PC-3 (cell line): ENCODE data around the gene IQSEC3. TPM values are rescaled to one million over a fixed set of nuclear protein-coding genes. Genes with fewer than 3 reads are reported as not detected.

Source experiments
- ATAC-seq: fragments of 200-7000 bp; cut with Tn5 transposase; 2 replicates; pipeline ENCODE4 v1.9.1; 2020; ENCODE audit warnings: mild to moderate bottlenecking, moderate library complexity
- BruUV-seq: library from RNA; stranded (reverse); fragments of 400-500 nt; replicated peaks from 2 replicates; lab custom pipeline; 2021; lab: Mats Ljungman, UMichigan
- CTCF ChIA-PET: fragments of 300-600 bp; sonication (Branson Sonifier 250); formaldehyde crosslinking; loops from one replicate; lab custom pipeline; 2022; ENCODE audit warnings: antibody characterized with exemption; lab: Charles Lee
- POLR2A ChIA-PET: fragments of 300-600 bp; sonication (Branson Sonifier 250); formaldehyde crosslinking; loops from one replicate; lab custom pipeline; 2022; ENCODE audit warnings: antibody characterized with exemption; ENCODE audit not compliant: unreplicated experiment; lab: Charles Lee
- DNase-seq: peaks from one replicate; pipeline ENCODE4 v3.0.0-alpha.2; 2015
- H2AFZ ChIP-seq: fragments of 300-600 bp; sonication (generic); 2 replicates; pipeline ENCODE4 v1.6.0; 2016; ENCODE audit warnings: antibody characterized with exemption, low read length
- H3F3A ChIP-seq: fragments of 300-600 bp; sonication (generic); one replicate; pipeline ENCODE4 v1.6.0; 2017; ENCODE audit warnings: antibody characterized with exemption, low read length, control low read depth, mild to moderate bottlenecking; ENCODE audit not compliant: unreplicated experiment
- H3K27ac ChIP-seq: fragments of 300-600 bp; sonication (generic); 2 replicates; pipeline ENCODE4 v1.5.1; 2016; ENCODE audit warnings: mild to moderate bottlenecking, low read length
- H3K27me3 ChIP-seq: fragments of 300-600 bp; sonication (generic); 2 replicates; pipeline ENCODE4 v1.6.1; 2016; ENCODE audit warnings: low read length, mixed read lengths
- H3K36me3 ChIP-seq: fragments of 300-600 bp; sonication (generic); 2 replicates; pipeline ENCODE4 v1.6.1; 2016; ENCODE audit warnings: low read depth, mixed run types, low read length, mixed read lengths
- H3K4me1 ChIP-seq: fragments of 300-600 bp; sonication (generic); 2 replicates; pipeline ENCODE4 v1.5.1; 2016; ENCODE audit warnings: low read length; ENCODE audit not compliant: insufficient read depth
- H3K4me2 ChIP-seq: fragments of 300-600 bp; sonication (generic); 2 replicates; pipeline ENCODE4 v1.6.0; 2016; ENCODE audit warnings: low read length
- H3K4me3 ChIP-seq: fragments of 300-600 bp; sonication (generic); 2 replicates; pipeline ENCODE4 v1.5.1; 2016; ENCODE audit warnings: mild to moderate bottlenecking, low read length, mixed read lengths
- H3K79me2 ChIP-seq: fragments of 300-600 bp; sonication (generic); 2 replicates; pipeline ENCODE4 v1.6.1; 2017; ENCODE audit warnings: low read length, mixed read lengths
- H3K9ac ChIP-seq: fragments of 300-600 bp; sonication (generic); 2 replicates; pipeline ENCODE4 v1.6.0; 2016; ENCODE audit warnings: mild to moderate bottlenecking, low read length
- H3K9me2 ChIP-seq: fragments of 300-600 bp; sonication (generic); replicated peaks from 2 replicates; pipeline ENCODE4 v1.6.1; 2016; ENCODE audit warnings: mixed run types, low read length, mixed read lengths
- H3K9me3 ChIP-seq: fragments of 300-600 bp; sonication (generic); 2 replicates; pipeline ENCODE4 v1.6.1; 2016; ENCODE audit warnings: low read length, mixed read lengths
- H4K20me1 ChIP-seq: fragments of 300-600 bp; sonication (generic); 2 replicates; pipeline ENCODE4 v1.6.1; 2016; ENCODE audit warnings: low read length, mixed read lengths
- CTCF ChIP-seq: fragments of 300-600 bp; sonication (generic); conservative IDR thresholded peaks from 2 replicates; pipeline ENCODE4 v1.5.1; 2017; ENCODE audit warnings: antibody characterized with exemption, low read depth, mild to moderate bottlenecking, low read length
- EZH2 ChIP-seq: fragments of 300-600 bp; sonication (generic); IDR thresholded peaks from one replicate; pipeline ENCODE4 v1.6.1; 2017; ENCODE audit warnings: antibody characterized with exemption, mild to moderate bottlenecking, low read length; ENCODE audit not compliant: unreplicated experiment
- EZH2phosphoT487 ChIP-seq: fragments of 300-600 bp; sonication (generic); IDR thresholded peaks from 2 replicates; pipeline ENCODE4 v1.6.1; 2018; ENCODE audit warnings: mild to moderate bottlenecking, antibody characterized with exemption, low read length, borderline replicate concordance
- intact Hi-C: fragments of 100-400 bp; cut with micrococcal nuclease; formaldehyde crosslinking; loops from 2 replicates; pipeline ENCODE4 v1.9.0; 2023
- total RNA-seq: library from RNA; depleted of rRNA; stranded (reverse); fragments of >200 nt; gene quantifications from 2 replicates; pipeline ENCODE4 v1.2.3, GENCODE V29; 2014

The IQSEC3 gene
- total RNA-seq, 1 experiment from 2014 or later = 0.11 TPM

GRCh38 chr12:163406-163986, 96.9 kb downstream of the IQSEC3 start:
- no peaks in the 10 kb centered on the region for H3K4me1 ChIP-seq
- peaks cover 19% of the 10 kb centered on the region for H3K27me3 ChIP-seq
- ATAC-seq = no peak
- POLR2A ChIA-PET = no interaction called here
- H3K9me3 ChIP-seq = no peaks in the 10 kb centered on the region
- H3K79me2 ChIP-seq = no peaks in the 10 kb centered on the region
- TF ChIP-seq EZH2phosphoT487 = no peak
- no peak for TF ChIP-seq EZH2
- TF ChIP-seq CTCF = no peak
- no peak for DNase-seq
- H3K27ac ChIP-seq = no peak overlapping the region
- no peak overlapping the region for H2AFZ ChIP-seq
- no peak overlapping the region for H3K9ac ChIP-seq
- H3K36me3 ChIP-seq = no peaks in the 10 kb centered on the region
- intact Hi-C loops = no loop called here
- no peak overlapping the region for H3K4me3 ChIP-seq
- H3K9me2 ChIP-seq = no peaks in the 10 kb centered on the region
- no peaks in the 10 kb centered on the region for H3F3A ChIP-seq
- no peaks in the 10 kb centered on the region for H4K20me1 ChIP-seq
- no peak overlapping the region for H3K4me2 ChIP-seq
- no TSS peak for BruUV-seq
- CTCF ChIA-PET = no interaction called here

- intact Hi-C loops = no loop called here
- H3K27ac ChIP-seq = no peak overlapping the region
- no peaks in the 10 kb centered on the region for H3K9me3 ChIP-seq
- H3K36me3 ChIP-seq = no peaks in the 10 kb centered on the region
- peaks cover 17% of the 10 kb centered on the region for H3K27me3 ChIP-seq
- ChIA-PET CTCF (no interaction called here), POLR2A (no interaction called here)
- no peak overlapping the region for H3K4me3 ChIP-seq
- no peaks in the 10 kb centered on the region for H3K79me2 ChIP-seq
- H3F3A ChIP-seq = no peaks in the 10 kb centered on the region
- H2AFZ ChIP-seq = no peak overlapping the region
- TF ChIP-seq EZH2phosphoT487 (no peak), CTCF (no peak), EZH2 (no peak)
- no peaks in the 10 kb centered on the region for H4K20me1 ChIP-seq
- no peak overlapping the region for H3K9ac ChIP-seq
- H3K4me1 ChIP-seq = no peaks in the 10 kb centered on the region
- no peak for DNase-seq
- ATAC-seq = no peak
- H3K9me2 ChIP-seq = no peaks in the 10 kb centered on the region
- no TSS peak for BruUV-seq
- H3K4me2 ChIP-seq = no peak overlapping the region
Observed at GRCh38 chr12:164207-164606, 97.6 kb downstream of the IQSEC3 start.

GRCh38 chr12:165862-166368, 99.3 kb downstream of the IQSEC3 start:
- no peaks in the 10 kb centered on the region for H3K36me3 ChIP-seq
- no peak overlapping the region for H3K9ac ChIP-seq
- no peak overlapping the region for H3K4me2 ChIP-seq
- H3K79me2 ChIP-seq = no peaks in the 10 kb centered on the region
- DNase-seq (no peak), ATAC-seq (no peak)
- no peak overlapping the region for H3K4me3 ChIP-seq
- no peak for TF ChIP-seq CTCF
- TF ChIP-seq EZH2phosphoT487 = no peak
- no peak for TF ChIP-seq EZH2
- intact Hi-C loops = no loop called here
- no peaks in the 10 kb centered on the region for H3F3A ChIP-seq
- H3K9me2 ChIP-seq = no peaks in the 10 kb centered on the region
- 0 out of 2 replicates have a peak, but pooled peaks cover 3% of the 10 kb centered on the region for H3K27me3 ChIP-seq
- H3K27ac ChIP-seq = no peak overlapping the region
- no peak overlapping the region for H2AFZ ChIP-seq
- ChIA-PET POLR2A (no interaction called here), CTCF (no interaction called here)
- no TSS peak for BruUV-seq
- no peaks in the 10 kb centered on the region for H3K4me1 ChIP-seq
- H4K20me1 ChIP-seq = no peaks in the 10 kb centered on the region
- H3K9me3 ChIP-seq = no peaks in the 10 kb centered on the region
